Keratinocyte (primary cell): ENCODE results near the gene RBM6. TPM values are rescaled to one million over a fixed set of nuclear protein-coding genes. Genes with fewer than 3 reads are reported as not detected.

Experiments used
- DNase-seq: peaks from one replicate; pipeline ENCODE4 v3.0.0-alpha.2; 2011; ENCODE audit warnings: low read depth, missing footprints, low spot score
- FAIRE-seq: peaks from 2 replicates; lab custom pipeline; 2011; peaks lifted over from hg19 to GRCh38; lab: Jason Lieb, UNC
- H2AFZ ChIP-seq: 2 replicates; pipeline ENCODE4 v1.6.0; 2012; ENCODE audit warnings: low read length, control low read depth, inconsistent platforms; ENCODE audit not compliant: control insufficient read depth
- H3K27ac ChIP-seq: 2 replicates; pipeline ENCODE4 v1.5.1; 2011; ENCODE audit warnings: low read length; ENCODE audit not compliant: control insufficient read depth, insufficient read depth
- H3K27me3 ChIP-seq: 3 replicates; pipeline ENCODE4 v1.6.0; 2011; ENCODE audit warnings: low read length; ENCODE audit not compliant: control insufficient read depth, insufficient read depth; ENCODE audit errors: extremely low read depth
- H3K36me3 ChIP-seq, 2 experiments: 2 replicates in 1 of 2; 3 replicates in 1 of 2; pipeline ENCODE4 v1.5.1; 2011; ENCODE audit warnings: low read length in 2 of 2, mild to moderate bottlenecking in 1 of 2; ENCODE audit not compliant: control insufficient read depth in 2 of 2, insufficient read depth in 2 of 2; ENCODE audit errors: extremely low read depth in 1 of 2
- H3K4me1 ChIP-seq: 3 replicates; pipeline ENCODE4 v1.5.1; 2011; ENCODE audit warnings: low read length; ENCODE audit not compliant: control insufficient read depth, insufficient read depth; ENCODE audit errors: extremely low read depth
- H3K4me2 ChIP-seq: 3 replicates; pipeline ENCODE4 v1.6.0; 2011; ENCODE audit warnings: low read depth, low read length; ENCODE audit not compliant: control insufficient read depth, insufficient read depth; ENCODE audit errors: extremely low read depth
- H3K4me3 ChIP-seq, 3 experiments: fragments of 200-600 bp in 1 of 3; sonication (generic) in 1 of 3; 2 replicates in 2 of 3; 3 replicates in 1 of 3; pipeline ENCODE4 v1.5.1; 2011 to 2016; ENCODE audit warnings: low read length in 3 of 3, mild to moderate bottlenecking in 3 of 3, control low read depth in 2 of 3, inconsistent platforms in 1 of 3, low read depth in 1 of 3, mixed read lengths in 1 of 3, mixed run types in 1 of 3, moderate library complexity in 1 of 3; ENCODE audit not compliant: control insufficient read depth in 2 of 3, insufficient read depth in 2 of 3; ENCODE audit errors: extremely low read depth in 1 of 3
- H3K79me2 ChIP-seq: 2 replicates; pipeline ENCODE4 v1.6.0; 2012; ENCODE audit warnings: low read length; ENCODE audit not compliant: control insufficient read depth, insufficient read depth
- H3K9ac ChIP-seq: 3 replicates; pipeline ENCODE4 v1.6.0; 2011; ENCODE audit warnings: low read length; ENCODE audit not compliant: control insufficient read depth, insufficient read depth; ENCODE audit errors: extremely low read depth
- H3K9me1 ChIP-seq: 3 replicates; pipeline ENCODE4 v1.6.0; 2011; ENCODE audit warnings: low read length; ENCODE audit not compliant: control insufficient read depth, insufficient read depth; ENCODE audit errors: extremely low read depth
- H3K9me3 ChIP-seq: 2 replicates; pipeline ENCODE4 v1.5.1; 2012; ENCODE audit warnings: low read depth, low read length; ENCODE audit not compliant: control insufficient read depth
- H4K20me1 ChIP-seq: 3 replicates; pipeline ENCODE4 v1.6.0; 2011; ENCODE audit warnings: low read length; ENCODE audit not compliant: control insufficient read depth, insufficient read depth; ENCODE audit errors: extremely low read depth
- EZH2 ChIP-seq: IDR thresholded peaks from one replicate; pipeline ENCODE4 v1.6.1; 2012; ENCODE audit warnings: inconsistent platforms, mild to moderate bottlenecking, low read length, moderate library complexity
- dilution Hi-C: fragments of 300-500 bp; cut with MboI; formaldehyde crosslinking; loops from one replicate; pipeline ENCODE4 v1.7.0; 2020; ENCODE audit warnings: low sequenced_read_pairs; ENCODE audit not compliant: extremely low pct_ligation_motif_present
- polyA plus RNA-seq, 5 experiments: library from polyadenylated mRNA; depleted of rRNA in 3 of 5; stranded (reverse) in 3 of 5; stranded (forward) in 1 of 5; unstranded in 1 of 5; fragments of >200 nt; gene quantifications; 1 replicate in 1 of 5; 2 replicates in 3 of 5; 3 replicates in 1 of 5; pipeline versions ENCODE4 v1.2.1 to v1.2.3, GENCODE V29; 2011 to 2012; ENCODE audit warnings: missing spikeins in 2 of 5, low read depth in 1 of 5, low replicate concordance in 1 of 5
- TF ChIP-seq, protein P1 (sequence below), 3 experiments: IDR thresholded peaks in 1 of 3; conservative IDR thresholded peaks in 1 of 3; optimal IDR thresholded peaks in 1 of 3; 2 replicates in 2 of 3; 3 replicates in 1 of 3; pipeline versions ENCODE3 to v1.5.1; 2011; ENCODE audit warnings: low read length in 3 of 3, mild to moderate bottlenecking in 3 of 3, moderate library complexity in 2 of 3, control low read depth in 1 of 3, inconsistent platforms in 1 of 3; ENCODE audit not compliant: insufficient read depth in 2 of 3; ENCODE audit errors: extremely low read depth in 1 of 3

Gene RBM6
- polyA plus RNA-seq, 1 donor (not counting 4 experiments of a cell fraction or from before 2014, with no cell fraction given), result 43.2 TPM

DNA sequence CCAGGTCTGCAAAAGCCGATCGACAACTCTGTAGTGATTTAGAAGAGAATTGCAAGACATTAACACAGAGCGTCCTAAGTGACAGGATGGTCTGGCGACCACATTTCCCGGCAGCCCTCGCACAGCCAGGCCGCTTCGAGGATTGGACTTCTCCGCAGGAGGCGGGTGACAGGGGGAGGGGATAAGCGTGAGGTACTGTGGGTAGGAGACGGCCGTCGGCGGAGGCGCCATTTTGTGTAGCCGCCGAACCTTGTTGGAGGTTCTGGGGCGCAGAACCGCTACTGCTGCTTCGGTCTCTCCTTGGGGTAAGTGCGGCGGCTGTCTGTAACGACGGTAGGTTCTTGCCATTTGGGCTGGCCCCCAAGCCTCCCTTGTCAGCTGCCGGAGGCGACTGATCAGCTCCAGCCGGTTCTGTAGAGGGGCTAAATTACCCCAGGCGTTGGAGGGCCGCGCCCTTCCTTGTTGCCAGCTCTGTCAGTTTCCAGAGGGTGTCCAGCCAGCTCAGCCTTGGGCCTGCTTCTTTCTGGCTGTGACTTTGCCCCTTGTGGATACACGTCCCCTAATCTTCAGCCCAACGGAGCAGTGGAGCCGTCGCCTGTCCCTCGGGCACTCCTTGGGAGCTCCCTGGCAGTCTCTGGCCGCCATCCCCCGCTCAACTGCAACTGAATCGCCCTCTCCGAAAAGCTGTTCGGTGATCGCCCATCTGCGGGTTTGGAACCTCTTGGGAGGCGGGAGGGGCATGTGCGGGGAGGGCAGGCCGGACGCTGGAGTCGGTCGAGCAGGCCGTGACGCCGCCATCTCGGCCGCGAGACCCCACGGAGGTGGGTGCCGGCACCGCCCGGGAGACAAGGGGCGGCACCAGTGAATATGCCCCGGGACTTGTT is 149.0 kb downstream of the RBM6 start, which contains the start of gene RBM5:
Gene RBM5, plus strand, starts transcription at position 195 of the 884 bp plus-strand sequence. CDS start 1,516 bp downstream, outside the sequence.
- dilution Hi-C loops, result no loop called here
- H4K20me1 ChIP-seq, result no peaks in the 10 kb centered on the region
- peaks cover 41% of the 10 kb centered on the region for H3K79me2 ChIP-seq
- DNase-seq, result peak; percentile 38
- peak within 1 kb of the TSS; percentile 78 to 99 (median 99) for H3K4me3 ChIP-seq
- H3K9ac ChIP-seq, result peak within 1 kb of the TSS; percentile 100
- H3K4me1 ChIP-seq, result peaks cover 14% of the 10 kb centered on the region
- H3K9me3 ChIP-seq, result no peaks in the 10 kb centered on the region
- peak within 1 kb of the TSS; percentile 99 for H3K27ac ChIP-seq
- peaks cover 22 to 26% of the 10 kb centered on the region in 2 experiments for H3K36me3 ChIP-seq
- TF ChIP-seq EZH2, result no peak
- TF ChIP-seq, protein P1, sequence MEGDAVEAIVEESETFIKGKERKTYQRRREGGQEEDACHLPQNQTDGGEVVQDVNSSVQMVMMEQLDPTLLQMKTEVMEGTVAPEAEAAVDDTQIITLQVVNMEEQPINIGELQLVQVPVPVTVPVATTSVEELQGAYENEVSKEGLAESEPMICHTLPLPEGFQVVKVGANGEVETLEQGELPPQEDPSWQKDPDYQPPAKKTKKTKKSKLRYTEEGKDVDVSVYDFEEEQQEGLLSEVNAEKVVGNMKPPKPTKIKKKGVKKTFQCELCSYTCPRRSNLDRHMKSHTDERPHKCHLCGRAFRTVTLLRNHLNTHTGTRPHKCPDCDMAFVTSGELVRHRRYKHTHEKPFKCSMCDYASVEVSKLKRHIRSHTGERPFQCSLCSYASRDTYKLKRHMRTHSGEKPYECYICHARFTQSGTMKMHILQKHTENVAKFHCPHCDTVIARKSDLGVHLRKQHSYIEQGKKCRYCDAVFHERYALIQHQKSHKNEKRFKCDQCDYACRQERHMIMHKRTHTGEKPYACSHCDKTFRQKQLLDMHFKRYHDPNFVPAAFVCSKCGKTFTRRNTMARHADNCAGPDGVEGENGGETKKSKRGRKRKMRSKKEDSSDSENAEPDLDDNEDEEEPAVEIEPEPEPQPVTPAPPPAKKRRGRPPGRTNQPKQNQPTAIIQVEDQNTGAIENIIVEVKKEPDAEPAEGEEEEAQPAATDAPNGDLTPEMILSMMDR (optimal IDR thresholded peaks at IDR 0.05 in 1 of 3, IDR thresholded peaks at IDR 0.05 in 1 of 3, conservative IDR thresholded peaks at IDR 0.05 in 1 of 3; ENCODE audit: extremely low read depth in 1 of 3, insufficient read depth in 2 of 3, low read length in 3 of 3), result no peak
- H3K9me1 ChIP-seq, result no peaks in the 10 kb centered on the region
- FAIRE-seq, result peak; percentile 89
- peak within 1 kb of the TSS; percentile 94 for H3K4me2 ChIP-seq
- no peaks in the 10 kb centered on the region for H3K27me3 ChIP-seq
- peak within 1 kb of the TSS; percentile 96 for H2AFZ ChIP-seq

DNA sequence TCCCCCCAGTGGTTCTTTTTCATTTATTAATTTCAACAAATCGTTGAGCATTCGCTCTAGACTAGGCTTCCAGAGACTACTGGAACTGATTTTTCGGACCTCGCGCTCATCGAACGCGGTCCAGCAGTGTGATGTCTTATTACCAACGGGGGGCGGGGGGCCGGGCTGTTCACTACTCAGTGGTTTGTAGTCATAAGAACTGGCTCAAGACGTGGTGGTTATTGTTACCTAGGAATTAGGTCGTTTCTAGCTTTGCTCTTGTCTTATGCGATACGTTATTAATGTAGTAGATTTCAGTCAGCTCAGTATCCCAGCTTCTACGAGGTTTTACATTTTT is 149.6 kb downstream of the RBM6 start:
- Histone ChIP-seq H2AFZ (peak overlapping the region; percentile 90), H3K79me2 (peaks cover 45% of the 10 kb centered on the region), H3K27ac (peak overlapping the region; percentile 99), H3K27me3 (no peaks in the 10 kb centered on the region), H4K20me1 (no peaks in the 10 kb centered on the region), H3K9me1 (no peaks in the 10 kb centered on the region), H3K4me3 (peak overlapping the region; percentile 78 to 99 (median 99)), H3K9ac (peak overlapping the region; percentile 100), H3K4me2 (peak overlapping the region; percentile 94), H3K36me3 (peaks cover 26 to 27% of the 10 kb centered on the region in 2 experiments), H3K4me1 (peaks cover 14% of the 10 kb centered on the region), H3K9me3 (no peaks in the 10 kb centered on the region)
- dilution Hi-C loops, result no loop called here
- FAIRE-seq (peak; percentile 34), DNase-seq (no peak)
- TF ChIP-seq, protein P1 (optimal IDR thresholded peaks at IDR 0.05 in 1 of 3, IDR thresholded peaks at IDR 0.05 in 1 of 3, conservative IDR thresholded peaks at IDR 0.05 in 1 of 3; ENCODE audit: extremely low read depth in 1 of 3, insufficient read depth in 2 of 3, low read length in 3 of 3), result no peak
- no peak for TF ChIP-seq EZH2
